Skeletal muscle cell (primary cell): Measurements from ENCODE around the gene DAZAP1.

ENCODE experiments used
- DNase-seq: peaks from one replicate; pipeline ENCODE4 v3.0.0-alpha.2; 2010; ENCODE audit warnings: low read depth
- H3K4me3 ChIP-seq: 2 replicates; pipeline ENCODE4 v1.5.1; 2011; ENCODE audit warnings: low read depth, mild to moderate bottlenecking, control low read depth, low read length, moderate library complexity

DAZAP1 gene

DNA sequence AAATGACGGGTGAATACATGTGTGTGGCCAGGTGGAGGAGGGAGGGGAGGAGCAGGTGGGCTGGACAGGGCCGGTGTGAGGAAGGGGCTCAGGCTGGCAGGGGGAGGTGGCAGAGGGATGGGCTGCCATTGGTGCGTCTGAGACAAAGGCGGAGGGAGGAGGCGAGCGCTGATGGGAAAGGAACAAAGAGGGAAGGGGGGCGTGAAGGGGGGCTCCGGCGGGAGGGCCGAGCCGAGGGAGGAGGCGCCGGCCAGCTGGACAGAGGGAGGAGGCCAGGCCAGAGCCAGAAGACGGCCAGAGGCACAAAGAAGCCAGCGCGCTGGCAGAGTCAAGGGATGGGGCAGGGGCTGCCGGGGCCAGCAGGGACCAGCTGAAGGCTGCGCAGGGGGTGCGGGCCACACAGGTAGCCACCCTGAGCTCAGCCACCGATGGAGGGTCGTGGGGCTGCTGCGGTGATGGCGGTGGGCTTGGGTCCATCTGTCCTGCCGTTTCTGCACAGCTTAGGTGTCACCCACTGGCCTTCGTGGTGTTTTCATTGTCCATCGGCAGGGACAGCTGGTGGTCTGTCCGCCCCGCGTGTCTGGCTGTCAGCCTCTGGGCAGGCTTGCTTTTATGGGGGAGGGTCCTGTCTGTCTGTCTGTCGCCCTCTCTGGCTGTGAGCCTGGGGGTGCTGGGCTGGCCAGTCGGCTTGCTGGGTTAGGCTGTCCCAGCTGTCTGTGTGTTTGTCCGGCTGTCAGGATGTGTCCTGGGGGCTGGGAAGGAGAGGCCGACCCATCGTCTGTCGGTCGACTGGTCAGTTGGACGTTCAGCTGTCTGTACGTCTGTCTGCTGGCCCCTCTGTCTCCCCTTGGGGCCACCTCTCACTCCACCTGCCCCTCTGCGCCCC lies 44.8 kb downstream of the DAZAP1 start:
- DNase-seq: no peak
- no peak overlapping the region for H3K4me3 ChIP-seq

DNA sequence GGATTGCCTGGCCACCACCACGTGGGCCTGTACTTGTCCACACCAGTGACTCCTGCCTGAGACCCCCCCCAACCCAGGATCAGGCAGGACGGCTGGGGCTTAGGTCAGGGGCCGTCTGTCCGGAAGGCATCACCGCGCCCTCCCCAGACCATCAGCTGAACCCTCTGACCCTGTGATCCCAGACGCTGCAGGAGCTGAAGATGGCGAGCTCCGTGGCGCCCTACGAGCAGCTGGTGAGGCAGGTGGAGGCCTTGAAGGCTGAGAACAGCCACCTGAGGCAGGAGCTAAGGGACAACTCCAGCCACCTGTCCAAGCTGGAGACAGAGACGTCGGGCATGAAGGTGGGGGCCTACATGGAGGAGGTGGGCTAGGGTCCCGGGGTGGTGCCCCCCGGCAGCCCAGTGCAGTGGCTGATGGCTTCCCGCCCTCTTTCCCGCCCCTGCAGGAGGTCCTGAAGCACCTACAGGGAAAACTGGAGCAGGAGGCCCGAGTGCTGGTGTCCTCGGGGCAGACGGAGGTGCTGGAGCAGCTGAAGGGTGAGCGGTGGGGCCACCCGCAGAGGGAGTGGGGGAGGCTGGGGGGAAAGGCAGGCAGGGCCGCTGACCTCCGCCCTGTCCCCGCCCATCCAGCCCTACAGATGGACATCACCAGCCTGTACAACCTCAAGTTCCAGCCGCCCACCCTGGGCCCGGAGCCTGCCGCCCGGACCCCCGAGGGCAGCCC lies 45.6 kb downstream of the DAZAP1 start:
- no peak for DNase-seq
- no peak overlapping the region for H3K4me3 ChIP-seq

DNA sequence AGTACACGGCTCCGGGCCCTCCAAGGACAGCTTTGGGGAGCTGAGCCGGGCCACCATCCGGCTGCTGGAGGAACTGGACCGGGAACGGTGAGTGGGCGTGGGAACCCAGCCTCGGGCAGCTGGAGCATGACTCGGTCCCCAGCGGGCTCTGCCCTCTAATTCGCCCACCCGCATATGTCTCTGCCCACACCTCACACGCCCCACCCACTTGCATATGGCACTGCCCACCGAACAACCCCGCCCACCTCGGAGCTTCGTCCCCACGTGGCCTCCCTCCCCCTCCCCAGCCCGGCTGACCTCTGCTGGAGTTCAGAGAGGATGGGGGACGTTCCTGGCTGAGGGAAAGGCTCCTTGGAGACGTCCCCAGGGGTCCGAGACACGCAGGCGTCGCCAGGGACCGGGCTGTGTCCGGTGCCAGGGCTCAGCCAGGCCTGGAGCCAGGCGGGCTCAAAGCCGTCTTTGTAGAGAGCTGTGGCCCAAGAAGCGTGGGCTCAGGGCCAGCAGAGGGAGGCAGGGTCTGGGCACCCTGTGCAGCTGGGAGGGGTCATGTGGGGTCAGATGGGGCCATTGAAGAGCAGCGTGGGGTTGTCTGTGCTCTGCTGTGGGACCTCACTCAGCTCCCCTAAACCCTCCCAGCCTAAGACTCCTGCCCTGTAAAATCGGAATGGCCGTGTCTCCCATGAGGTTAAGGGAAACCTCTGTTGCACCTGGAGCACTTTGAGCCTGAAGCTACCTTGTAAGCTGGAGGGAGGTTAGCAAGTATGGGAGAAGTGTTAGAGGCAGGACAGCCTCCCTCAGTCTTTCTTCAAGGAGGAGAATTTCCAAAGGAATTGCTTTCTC lies 46.4 kb downstream of the DAZAP1 start:
- DNase-seq: no peak
- no peak overlapping the region for H3K4me3 ChIP-seq

DNA sequence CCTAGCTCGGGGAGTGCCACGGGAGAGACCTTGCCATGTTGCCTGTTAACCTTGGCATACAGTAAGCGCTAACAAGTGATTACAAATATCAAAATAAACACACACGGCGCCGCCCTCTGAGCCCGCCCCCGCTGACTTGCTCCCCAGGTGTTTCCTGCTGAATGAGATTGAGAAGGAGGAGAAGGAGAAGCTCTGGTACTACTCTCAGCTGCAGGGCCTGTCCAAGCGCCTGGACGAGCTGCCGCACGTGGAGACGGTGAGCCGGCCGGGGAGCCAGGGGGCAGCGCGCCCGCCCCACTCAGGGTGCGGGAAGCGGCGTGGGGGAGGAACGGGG lies 47.6 kb downstream of the DAZAP1 start:
- no peak overlapping the region for H3K4me3 ChIP-seq
- no peak for DNase-seq

DNA sequence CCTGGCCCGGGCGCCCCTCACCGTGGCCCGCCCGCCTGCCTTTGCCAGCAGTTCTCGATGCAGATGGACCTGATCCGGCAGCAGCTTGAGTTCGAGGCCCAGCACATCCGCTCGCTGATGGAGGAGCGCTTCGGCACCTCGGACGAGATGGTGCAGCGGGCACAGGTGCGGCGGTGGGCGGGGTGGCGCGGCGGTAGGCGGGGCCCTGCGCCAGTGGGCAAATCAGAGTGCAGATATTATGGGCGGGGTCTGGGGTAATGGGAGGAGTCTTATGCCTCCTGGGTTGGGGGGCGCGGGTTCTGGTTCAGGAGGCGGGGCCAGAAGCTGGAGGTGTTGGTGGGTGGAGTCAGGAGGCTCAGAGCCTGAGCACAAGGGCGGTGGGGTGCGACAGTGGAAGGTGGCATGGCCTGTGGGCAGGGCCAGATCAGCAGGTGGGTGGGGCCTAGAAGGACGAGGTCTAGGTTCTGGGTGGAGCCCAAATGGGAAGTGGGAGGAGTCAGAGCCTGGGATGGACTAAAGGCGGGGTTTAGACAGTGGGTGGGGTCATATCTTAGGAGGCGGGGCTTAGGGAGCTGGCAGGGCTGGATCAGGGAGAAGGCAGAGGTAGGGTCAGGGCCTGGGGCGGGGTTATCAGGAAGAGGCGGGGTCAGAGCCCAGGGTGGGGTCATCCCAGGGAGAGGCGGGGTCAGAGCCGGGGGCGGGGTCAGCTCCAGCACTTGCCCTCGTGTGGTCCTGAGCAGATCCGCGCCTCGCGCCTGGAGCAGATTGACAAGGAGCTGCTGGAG lies 48.1 kb downstream of the DAZAP1 start:
- no peak overlapping the region for H3K4me3 ChIP-seq
- DNase-seq: no peak

DNA sequence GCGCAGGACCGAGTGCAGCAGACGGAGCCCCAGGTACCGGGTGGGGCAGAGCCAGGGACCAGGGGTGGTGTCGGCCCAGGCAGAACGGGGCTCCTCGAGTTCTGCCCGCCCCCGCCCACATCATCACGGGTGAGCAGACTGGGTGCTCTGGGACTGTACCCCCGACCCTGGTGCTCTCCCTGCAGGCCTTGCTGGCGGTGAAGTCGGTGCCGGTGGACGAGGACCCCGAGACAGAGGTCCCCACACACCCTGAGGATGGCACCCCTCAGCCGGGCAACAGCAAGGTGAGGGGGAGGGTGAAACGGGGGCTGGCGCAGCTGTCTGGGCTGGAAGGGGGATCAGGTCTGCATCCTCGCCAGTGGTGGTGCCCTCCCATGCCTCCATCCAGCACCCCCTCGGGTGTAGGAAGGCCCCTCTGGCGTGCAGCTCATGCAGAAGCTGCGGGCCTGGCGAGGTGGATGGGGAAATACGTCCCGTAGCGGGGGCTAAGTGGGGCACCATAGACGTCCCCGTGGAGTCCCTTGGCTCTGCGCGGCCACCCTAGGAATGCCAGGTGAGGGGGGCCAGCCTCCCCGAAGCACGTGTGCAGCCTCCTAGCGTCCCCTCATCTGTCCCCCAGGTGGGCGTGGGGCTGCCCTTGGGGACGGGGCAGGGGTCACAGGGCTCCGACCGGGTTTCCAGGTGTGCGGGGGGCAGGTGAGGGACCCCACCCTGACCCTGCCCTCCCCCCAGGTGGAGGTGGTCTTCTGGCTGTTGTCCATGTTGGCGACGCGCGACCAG lies 48.9 kb downstream of the DAZAP1 start:
- no peak overlapping the region for H3K4me3 ChIP-seq
- no peak for DNase-seq

DNA sequence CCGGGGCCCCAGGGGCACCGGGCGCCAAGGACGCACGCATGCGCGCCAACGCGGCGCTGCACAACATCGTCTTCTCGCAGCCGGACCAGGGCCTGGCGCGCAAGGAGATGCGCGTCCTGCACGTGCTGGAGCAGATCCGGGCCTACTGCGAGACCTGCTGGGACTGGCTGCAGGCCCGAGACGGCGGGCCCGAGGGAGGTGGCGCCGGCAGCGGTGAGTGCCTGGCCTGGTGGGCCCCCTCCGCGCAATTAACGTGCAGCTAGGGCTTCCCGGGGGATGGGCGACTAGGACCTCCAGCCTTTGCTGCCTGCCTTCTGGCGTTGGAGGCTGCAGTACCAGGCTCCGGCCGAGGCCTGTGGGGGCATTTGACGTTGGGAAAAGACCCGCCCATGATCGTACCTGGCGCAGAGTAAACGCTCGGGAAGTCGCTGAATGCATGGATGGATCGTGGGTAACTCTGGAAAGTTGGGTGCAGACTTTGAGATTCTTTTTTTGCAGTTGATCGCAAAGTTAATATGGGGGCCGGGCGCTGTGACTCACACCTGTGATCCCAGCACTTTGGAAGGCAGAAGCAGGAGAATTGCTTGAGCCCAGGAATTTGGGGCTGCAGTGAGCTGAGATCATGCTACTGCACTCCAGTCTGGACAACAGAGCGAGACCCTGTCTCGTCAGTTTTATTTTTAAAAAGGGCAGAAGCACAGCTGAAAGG lies 49.8 kb downstream of the DAZAP1 start:
- H3K4me3 ChIP-seq: no peak overlapping the region
- DNase-seq: no peak

DNA sequence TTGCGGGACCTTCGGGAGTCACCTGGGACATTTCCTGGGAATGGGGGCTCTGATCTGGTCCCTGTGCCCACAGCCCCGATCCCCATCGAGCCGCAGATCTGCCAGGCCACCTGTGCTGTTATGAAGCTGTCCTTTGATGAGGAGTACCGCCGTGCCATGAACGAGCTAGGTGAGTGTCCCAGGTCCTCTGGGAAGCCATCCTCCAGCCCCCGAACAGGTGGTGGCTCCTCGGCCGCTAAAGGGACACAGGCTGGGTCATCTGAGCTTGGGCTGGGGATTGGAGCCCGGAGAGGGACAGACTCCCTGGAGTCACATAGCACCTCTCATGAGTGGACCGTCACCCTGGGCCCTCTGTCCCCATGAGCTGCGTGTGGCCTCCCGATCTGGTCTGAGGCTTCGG lies 50.5 kb downstream of the DAZAP1 start:
- no peak overlapping the region for H3K4me3 ChIP-seq
- no peak for DNase-seq

DNA sequence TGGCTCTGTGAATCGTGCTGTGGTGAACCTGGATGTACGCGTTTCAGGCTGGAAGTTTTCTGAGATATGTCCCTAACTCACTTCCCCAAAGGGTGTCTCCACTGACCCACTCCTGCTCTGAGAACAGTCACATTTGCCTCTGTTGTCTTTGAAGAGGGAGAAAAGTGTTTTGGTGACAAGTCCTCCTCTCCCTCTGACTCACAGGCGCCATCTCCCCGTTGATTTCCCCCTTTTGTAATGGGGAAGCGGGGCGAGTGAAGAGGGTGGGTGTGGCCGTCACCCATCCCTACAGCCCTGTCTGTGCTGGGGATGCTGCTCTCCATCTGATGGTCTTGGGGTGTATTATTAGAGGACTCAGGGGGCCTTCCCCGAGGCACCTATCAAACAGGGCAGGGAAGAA lies 52.1 kb downstream of the DAZAP1 start:
- no peak overlapping the region for H3K4me3 ChIP-seq
- DNase-seq: no peak

DNA sequence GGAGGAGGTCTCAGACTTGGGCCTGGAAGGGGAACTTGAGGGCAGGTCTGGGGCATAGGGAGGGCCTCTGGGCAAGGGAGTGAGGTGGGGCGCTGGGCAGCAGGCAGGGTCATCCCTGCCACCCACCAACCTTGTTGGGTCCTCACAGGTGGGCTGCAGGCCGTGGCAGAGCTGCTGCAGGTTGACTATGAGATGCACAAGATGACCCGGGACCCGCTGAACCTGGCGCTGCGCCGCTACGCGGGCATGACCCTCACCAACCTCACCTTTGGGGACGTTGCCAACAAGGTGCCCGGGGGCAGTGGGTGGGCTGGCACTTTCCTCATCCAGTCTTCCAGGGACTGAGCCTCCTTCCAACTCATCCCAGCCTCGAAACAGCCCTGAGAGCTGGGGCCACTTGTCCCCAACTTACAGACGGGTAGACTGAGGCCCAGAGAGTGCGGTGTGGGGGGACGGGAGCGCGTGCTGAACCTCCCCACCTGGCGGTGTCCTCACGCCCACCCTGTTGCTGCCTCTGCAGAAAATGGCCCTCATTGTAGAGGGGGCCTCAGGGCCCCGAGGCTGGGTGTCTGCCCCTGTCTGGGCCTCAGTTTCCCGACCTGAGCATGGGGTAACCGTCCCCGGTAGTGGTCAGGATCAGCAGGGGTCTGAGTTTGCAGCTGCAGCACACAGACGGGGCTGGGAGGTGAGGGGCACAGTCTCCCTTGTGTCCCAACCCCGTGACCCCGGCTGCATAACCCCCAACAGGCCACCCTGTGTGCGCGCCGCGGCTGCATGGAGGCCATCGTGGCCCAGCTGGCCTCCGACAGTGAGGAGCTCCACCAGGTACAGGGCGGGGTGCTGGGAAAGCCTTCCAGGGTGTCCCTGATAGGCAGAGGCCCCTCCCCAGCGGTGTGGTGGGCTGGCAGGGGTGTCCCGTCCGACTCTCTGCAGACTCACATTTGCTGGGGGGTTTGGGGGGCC lies 52.9 kb downstream of the DAZAP1 start:
- H3K4me3 ChIP-seq: no peak overlapping the region

DNA sequence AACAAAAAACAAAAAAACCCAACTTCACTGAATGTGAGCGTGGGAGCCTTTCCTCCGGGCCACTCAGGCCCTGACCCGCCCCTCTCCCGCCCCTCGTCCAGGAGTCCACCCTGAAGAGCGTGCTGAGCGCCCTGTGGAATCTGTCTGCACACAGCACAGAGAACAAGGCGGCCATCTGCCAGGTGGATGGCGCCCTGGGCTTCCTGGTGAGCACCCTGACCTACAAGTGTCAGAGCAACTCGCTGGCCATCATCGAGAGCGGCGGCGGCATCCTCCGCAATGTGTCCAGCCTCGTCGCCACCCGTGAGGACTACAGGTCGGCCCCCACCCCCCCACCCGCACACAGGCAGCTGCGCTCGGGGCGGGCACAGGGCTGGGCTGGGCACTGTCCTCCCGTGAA lies 54.5 kb downstream of the DAZAP1 start:
- no peak overlapping the region for H3K4me3 ChIP-seq
- DNase-seq: no peak

More for the DNA sequence above, 52.9 kb downstream of the DAZAP1 start:
- no peak for DNase-seq

DNA sequence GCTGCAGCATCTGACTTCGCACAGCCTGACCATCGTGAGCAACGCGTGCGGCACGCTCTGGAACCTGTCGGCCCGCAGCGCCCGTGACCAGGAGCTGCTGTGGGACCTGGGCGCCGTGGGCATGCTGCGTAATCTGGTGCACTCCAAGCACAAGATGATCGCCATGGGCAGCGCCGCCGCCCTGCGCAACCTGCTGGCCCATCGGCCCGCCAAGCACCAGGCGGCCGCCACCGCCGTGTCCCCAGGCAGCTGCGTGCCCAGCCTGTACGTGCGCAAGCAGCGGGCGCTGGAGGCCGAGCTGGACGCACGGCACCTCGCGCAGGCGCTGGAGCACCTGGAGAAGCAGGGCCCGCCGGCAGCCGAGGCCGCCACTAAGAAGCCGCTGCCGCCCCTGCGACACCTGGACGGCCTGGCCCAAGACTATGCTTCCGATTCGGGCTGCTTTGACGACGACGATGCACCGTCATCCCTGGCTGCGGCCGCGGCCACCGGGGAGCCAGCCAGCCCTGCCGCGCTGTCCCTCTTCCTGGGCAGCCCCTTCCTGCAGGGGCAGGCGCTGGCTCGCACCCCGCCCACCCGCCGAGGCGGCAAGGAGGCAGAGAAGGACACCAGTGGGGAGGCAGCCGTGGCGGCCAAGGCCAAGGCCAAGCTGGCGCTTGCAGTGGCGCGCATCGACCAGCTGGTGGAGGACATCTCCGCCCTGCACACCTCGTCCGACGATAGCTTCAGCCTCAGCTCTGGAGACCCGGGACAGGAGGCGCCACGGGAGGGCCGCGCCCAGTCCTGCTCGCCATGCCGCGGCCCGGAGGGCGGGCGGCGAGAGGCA lies 58.0 kb downstream of the DAZAP1 start:
- H3K4me3 ChIP-seq: no peak overlapping the region
- DNase-seq: no peak

DNA sequence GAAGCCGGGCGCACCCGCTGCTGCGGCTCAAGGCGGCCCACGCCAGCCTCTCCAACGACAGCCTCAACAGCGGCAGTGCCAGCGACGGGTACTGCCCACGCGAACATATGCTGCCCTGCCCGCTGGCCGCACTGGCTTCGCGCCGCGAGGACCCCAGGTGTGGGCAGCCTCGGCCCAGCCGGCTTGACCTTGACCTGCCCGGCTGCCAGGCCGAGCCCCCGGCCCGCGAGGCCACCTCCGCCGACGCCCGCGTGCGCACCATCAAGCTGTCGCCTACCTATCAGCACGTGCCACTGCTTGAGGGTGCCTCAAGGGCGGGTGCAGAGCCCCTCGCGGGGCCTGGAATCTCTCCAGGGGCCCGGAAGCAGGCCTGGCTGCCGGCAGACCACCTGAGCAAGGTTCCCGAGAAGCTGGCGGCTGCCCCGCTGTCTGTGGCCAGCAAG lies 58.7 kb downstream of the DAZAP1 start:
- no peak overlapping the region for H3K4me3 ChIP-seq
- no peak for DNase-seq

DNA sequence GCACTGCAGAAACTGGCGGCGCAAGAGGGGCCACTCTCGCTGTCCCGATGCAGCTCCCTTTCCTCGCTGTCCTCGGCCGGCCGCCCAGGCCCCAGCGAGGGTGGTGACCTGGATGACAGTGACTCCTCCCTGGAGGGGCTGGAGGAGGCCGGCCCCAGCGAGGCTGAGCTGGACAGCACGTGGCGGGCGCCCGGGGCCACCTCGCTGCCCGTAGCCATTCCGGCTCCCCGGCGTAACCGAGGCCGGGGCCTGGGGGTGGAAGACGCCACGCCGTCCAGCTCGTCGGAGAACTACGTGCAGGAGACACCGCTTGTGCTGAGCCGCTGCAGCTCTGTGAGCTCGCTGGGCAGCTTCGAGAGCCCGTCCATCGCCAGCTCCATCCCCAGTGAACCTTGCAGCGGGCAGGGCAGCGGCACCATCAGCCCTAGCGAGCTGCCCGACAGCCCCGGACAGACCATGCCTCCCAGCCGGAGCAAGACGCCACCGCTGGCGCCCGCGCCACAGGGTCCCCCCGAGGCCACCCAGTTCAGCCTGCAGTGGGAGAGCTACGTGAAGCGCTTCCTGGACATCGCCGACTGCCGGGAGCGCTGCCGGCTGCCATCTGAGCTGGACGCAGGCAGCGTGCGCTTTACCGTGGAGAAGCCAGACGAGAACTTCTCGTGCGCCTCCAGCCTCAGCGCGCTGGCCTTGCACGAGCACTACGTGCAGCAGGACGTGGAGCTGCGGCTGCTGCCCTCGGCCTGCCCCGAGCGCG lies 59.3 kb downstream of the DAZAP1 start:
- H3K4me3 ChIP-seq: no peak overlapping the region
- DNase-seq: no peak

DNA sequence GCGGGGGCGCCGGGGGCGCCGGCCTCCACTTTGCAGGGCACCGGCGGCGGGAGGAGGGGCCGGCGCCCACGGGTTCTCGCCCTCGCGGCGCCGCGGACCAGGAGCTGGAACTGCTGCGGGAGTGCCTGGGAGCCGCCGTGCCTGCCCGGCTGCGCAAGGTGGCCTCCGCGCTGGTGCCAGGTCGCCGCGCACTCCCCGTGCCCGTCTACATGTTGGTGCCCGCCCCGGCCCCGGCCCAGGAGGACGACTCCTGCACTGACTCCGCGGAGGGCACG lies 59.8 kb downstream of the DAZAP1 start:
- DNase-seq: no peak
- no peak overlapping the region for H3K4me3 ChIP-seq
